Measurements from ENCODE around the gene ADAM11.

ADAM11 gene

DNA sequence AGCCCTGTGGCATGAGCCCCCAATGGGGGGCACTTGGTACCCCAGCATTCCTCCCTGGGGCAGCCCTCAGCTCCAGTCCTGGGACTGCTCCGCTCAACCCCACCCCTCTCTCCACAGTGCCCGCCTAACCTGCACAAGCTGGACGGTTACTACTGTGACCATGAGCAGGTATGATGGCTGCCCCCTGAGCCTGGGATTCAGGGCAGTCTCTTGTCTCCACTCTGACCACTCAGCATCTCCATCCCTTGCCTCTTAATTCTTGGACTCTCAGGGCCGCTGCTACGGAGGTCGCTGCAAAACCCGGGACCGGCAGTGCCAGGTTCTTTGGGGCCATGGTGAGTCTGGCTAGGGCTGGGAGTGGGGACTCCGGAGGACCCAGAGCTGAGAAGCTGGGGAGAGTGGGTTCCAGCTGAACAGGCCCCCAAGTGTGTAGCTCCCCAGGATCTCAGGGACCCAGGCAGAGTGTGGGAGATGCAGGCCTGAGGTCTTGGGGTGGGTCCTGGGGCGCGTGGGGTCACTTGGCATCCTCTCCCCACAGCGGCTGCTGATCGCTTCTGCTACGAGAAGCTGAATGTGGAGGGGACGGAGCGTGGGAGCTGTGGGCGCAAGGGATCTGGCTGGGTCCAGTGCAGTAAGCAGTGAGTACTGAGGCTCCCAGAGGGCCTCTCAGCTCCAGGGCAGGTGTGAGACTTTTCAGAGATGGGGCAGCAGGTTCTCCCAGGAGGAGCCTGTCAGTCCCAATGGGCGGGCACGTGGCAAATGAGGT, 18.0 kb downstream of the ADAM11 start (continued):
- TF ChIP-seq ZNF610 (tag by site-specific recombination; IDR thresholded peaks at IDR 0.05; ENCODE audit: borderline replicate concordance), result no peak
- TF ChIP-seq ZNF629 (tag by site-specific recombination; IDR thresholded peaks at IDR 0.05), result no peak
- TF ChIP-seq GFI1B (tag by site-specific recombination; IDR thresholded peaks at IDR 0.05), result no peak
- no peak for TF ChIP-seq ZNF223 (tag by site-specific recombination; IDR thresholded peaks at IDR 0.05)
- TF ChIP-seq, protein P1, sequence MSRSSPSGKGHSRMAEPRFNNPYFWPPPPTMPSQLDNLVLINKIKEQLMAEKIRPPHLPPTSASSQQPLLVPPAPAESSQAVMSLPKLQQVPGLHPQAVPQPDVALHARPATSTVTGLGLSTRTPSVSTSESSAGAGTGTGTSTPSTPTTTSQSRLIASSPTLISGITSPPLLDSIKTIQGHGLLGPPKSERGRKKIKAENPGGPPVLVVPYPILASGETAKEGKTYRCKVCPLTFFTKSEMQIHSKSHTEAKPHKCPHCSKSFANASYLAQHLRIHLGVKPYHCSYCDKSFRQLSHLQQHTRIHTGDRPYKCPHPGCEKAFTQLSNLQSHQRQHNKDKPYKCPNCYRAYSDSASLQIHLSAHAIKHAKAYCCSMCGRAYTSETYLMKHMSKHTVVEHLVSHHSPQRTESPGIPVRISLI (tag by site-specific recombination; IDR thresholded peaks at IDR 0.05), result no peak

DNA sequence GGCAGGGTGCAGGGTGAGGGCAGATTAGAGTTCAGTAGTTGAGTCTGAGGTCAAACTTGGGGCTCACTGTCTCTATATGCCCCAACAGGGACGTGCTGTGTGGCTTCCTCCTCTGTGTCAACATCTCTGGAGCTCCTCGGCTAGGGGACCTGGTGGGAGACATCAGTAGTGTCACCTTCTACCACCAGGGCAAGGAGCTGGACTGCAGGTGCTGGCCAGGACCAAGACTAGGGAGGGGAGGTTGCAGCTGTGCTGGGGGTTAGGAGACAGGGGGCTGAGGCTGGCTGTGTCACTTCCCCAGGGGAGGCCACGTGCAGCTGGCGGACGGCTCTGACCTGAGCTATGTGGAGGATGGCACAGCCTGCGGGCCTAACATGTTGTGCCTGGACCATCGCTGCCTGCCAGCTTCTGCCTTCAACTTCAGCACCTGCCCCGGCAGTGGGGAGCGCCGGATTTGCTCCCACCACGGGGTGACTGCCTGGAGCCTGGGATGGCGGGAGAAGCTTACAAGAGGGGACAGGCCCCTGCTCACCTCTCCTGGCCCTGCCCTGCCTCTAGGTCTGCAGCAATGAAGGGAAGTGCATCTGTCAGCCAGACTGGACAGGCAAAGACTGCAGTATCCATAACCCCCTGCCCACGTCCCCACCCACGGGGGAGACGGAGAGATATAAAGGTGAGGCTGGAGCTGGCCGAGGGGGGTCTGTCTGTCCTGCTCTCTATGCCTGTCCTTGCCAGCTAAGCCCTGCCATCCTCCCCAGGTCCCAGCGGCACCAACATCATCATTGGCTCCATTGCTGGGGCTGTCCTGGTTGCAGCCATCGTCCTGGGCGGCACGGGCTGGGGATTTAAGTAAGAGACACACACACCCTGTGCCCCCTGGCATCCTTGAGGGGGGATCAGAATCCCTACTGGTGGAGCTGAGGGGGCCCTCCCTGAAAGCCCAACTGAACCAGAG, 18.9 kb downstream of the ADAM11 start:
- Histone ChIP-seq H3K4me1 (ENCODE audit: control insufficient read depth, insufficient read depth, low read length) (no peaks in the 10 kb centered on the region), H3K27ac (ENCODE audit: extremely low read depth, low read depth, low read length) (no peak overlapping the region), H3K4me3 (ENCODE audit: low read depth, low read length) (no peak overlapping the region), H3K9me3 (ENCODE audit: control insufficient read depth, insufficient read depth, low read depth, low read length) (no peaks in the 10 kb centered on the region), H3K36me3 (ENCODE audit: control insufficient read depth in 2 of 2, insufficient read depth in 1 of 2, low read length in 2 of 2) (peaks cover 0 to 14% of the 10 kb centered on the region in 2 experiments; a peak in 1 of 3 replicates)
- POLR2A ChIA-PET, result interaction anchor here (1.0 to 1.1 kb wide), 2 partner anchors 20 to 89 kb away, joined by 3 read pairs; no protein-coding TSS in a partner anchor
- TF ChIP-seq GLIS1 (tag by site-specific recombination; IDR thresholded peaks at IDR 0.05) (peak; percentile 70), WT1 (tag by site-specific recombination; IDR thresholded peaks at IDR 0.05) (no peak)
- CTCF ChIA-PET, result interaction anchor here (0.6 to 18.2 kb wide), 24 partner anchors 16 to 663 kb away, joined by 3 to 461 read pairs (median 6); partner anchors contain the start of genes ACBD4, GJC1 and HIGD1B

DNA sequence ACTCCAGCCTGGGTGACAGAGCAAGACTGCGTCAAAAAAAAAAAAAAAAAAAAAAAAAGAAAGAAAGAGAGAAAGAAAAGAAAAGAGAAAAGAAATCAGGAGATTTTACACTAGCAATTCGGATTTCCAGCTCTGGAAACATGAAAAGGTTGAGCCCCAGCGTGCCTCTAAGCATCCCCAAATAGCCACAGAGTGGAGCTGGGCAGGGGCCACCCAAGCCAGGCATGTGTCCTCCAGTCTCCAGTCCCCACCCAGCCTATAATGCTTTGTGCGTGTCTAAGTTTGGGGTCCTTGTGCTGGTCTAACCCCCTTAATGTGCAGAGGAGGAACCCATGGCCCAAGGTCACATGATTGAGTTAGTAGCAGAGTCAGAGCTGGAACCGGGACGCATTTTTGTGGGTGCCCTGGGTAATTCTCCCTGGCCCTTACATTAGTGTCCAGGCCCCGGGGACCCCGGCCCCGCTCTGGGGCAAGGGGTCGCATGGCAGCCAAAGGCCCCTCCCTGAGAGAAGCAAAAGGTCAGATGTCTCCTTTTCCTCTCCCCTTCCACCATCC, 19.9 kb downstream of the ADAM11 start:
- Histone ChIP-seq H3K4me1 (ENCODE audit: control insufficient read depth, insufficient read depth, low read length) (no peaks in the 10 kb centered on the region), H3K27ac (ENCODE audit: extremely low read depth, low read depth, low read length) (no peak overlapping the region), H3K4me3 (ENCODE audit: low read depth, low read length) (no peak overlapping the region), H3K9me3 (ENCODE audit: control insufficient read depth, insufficient read depth, low read depth, low read length) (no peaks in the 10 kb centered on the region), H3K36me3 (ENCODE audit: control insufficient read depth in 2 of 2, insufficient read depth in 1 of 2, low read length in 2 of 2) (peaks cover 0 to 14% of the 10 kb centered on the region in 2 experiments; a peak in 1 of 3 replicates)
- ChIA-PET CTCF (interaction anchor here (0.7 to 18.2 kb wide), 34 partner anchors 8 to 357 kb away, joined by 3 to 461 read pairs (median 6); partner anchors contain the start of genes ACBD4, GJC1 and HIGD1B), POLR2A (interaction anchor here (0.7 to 1.4 kb wide), 4 partner anchors 54 to 370 kb away, joined by 3 to 5 read pairs (median 4); partner anchors contain the start of gene HEXIM1)
- TF ChIP-seq SETDB1 (IDR thresholded peaks at IDR 0.05; ENCODE audit: insufficient read length, low read length) (no peak), ZNF560 (tag by site-specific recombination; IDR thresholded peaks at IDR 0.05; ENCODE audit: borderline replicate concordance) (no peak), ZBTB20 (tag by site-specific recombination; IDR thresholded peaks at IDR 0.05) (no peak), ZNF596 (tag by site-specific recombination; IDR thresholded peaks at IDR 0.05) (no peak), ZNF391 (tag by site-specific recombination; IDR thresholded peaks at IDR 0.05; ENCODE audit: borderline replicate concordance, low read depth) (no peak), ZNF747 (tag by site-specific recombination; IDR thresholded peaks at IDR 0.05) (no peak), ZSCAN30 (tag by site-specific recombination; IDR thresholded peaks at IDR 0.05) (no peak), KLF9 (tag by site-specific recombination; IDR thresholded peaks at IDR 0.05; ENCODE audit: low read depth) (no peak), ZNF707 (tag by site-specific recombination; IDR thresholded peaks at IDR 0.05) (no peak), ZNF423 (tag by site-specific recombination; IDR thresholded peaks at IDR 0.05) (no peak)
- TF ChIP-seq, protein P2, sequence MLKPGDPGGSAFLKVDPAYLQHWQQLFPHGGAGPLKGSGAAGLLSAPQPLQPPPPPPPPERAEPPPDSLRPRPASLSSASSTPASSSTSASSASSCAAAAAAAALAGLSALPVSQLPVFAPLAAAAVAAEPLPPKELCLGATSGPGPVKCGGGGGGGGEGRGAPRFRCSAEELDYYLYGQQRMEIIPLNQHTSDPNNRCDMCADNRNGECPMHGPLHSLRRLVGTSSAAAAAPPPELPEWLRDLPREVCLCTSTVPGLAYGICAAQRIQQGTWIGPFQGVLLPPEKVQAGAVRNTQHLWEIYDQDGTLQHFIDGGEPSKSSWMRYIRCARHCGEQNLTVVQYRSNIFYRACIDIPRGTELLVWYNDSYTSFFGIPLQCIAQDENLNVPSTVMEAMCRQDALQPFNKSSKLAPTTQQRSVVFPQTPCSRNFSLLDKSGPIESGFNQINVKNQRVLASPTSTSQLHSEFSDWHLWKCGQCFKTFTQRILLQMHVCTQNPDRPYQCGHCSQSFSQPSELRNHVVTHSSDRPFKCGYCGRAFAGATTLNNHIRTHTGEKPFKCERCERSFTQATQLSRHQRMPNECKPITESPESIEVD (tag by site-specific recombination; IDR thresholded peaks at IDR 0.05), result no peak
- TF ChIP-seq, protein P3, sequence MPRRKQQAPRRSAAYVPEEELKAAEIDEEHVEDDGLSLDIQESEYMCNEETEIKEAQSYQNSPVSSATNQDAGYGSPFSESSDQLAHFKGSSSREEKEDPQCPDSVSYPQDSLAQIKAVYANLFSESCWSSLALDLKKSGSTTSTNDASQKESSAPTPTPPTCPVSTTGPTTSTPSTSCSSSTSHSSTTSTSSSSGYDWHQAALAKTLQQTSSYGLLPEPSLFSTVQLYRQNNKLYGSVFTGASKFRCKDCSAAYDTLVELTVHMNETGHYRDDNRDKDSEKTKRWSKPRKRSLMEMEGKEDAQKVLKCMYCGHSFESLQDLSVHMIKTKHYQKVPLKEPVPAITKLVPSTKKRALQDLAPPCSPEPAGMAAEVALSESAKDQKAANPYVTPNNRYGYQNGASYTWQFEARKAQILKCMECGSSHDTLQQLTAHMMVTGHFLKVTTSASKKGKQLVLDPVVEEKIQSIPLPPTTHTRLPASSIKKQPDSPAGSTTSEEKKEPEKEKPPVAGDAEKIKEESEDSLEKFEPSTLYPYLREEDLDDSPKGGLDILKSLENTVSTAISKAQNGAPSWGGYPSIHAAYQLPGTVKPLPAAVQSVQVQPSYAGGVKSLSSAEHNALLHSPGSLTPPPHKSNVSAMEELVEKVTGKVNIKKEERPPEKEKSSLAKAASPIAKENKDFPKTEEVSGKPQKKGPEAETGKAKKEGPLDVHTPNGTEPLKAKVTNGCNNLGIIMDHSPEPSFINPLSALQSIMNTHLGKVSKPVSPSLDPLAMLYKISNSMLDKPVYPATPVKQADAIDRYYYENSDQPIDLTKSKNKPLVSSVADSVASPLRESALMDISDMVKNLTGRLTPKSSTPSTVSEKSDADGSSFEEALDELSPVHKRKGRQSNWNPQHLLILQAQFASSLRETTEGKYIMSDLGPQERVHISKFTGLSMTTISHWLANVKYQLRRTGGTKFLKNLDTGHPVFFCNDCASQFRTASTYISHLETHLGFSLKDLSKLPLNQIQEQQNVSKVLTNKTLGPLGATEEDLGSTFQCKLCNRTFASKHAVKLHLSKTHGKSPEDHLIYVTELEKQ (tag by site-specific recombination; IDR thresholded peaks at IDR 0.05; ENCODE audit: borderline replicate concordance), result no peak
